MCF 10A (cell line): Measurements from ENCODE around the gene MMAB. TPM values are rescaled to one million over a fixed set of nuclear protein-coding genes. Genes with fewer than 3 reads are reported as not detected.

Source experiments
- BruUV-seq: library from RNA; stranded (reverse); fragments of 400-500 nt; replicated peaks from 2 replicates; lab custom pipeline; 2021; lab: Mats Ljungman, UMichigan
- CTCF ChIA-PET: fragments of 300-600 bp; sonication (Branson Sonifier 250); formaldehyde crosslinking; extraction: SDS; loops from one replicate; lab custom pipeline; 2021; ENCODE audit warnings: antibody characterized with exemption, inconsistent platforms; lab: Yijun Ruan, JAX
- POLR2A ChIA-PET: fragments of 300-600, 350-650 bp; sonication (Branson Sonifier 250); formaldehyde crosslinking; extraction: SDS; loops from one replicate; lab custom pipeline; 2020; ENCODE audit warnings: antibody characterized with exemption, inconsistent platforms; lab: Yijun Ruan, JAX
- DNase-seq: peaks from one replicate; pipeline ENCODE4 v3.0.0-alpha.2; 2018; ENCODE audit not compliant: unreplicated experiment
- H3K27ac Mint-ChIP-seq: one replicate; pipeline ENCODE4 v1.8.0; 2022; ENCODE audit warnings: mild to moderate bottlenecking, low read depth, mixed read lengths; ENCODE audit not compliant: unreplicated experiment
- H3K27me3 Mint-ChIP-seq: one replicate; pipeline ENCODE4 v1.8.0; 2022; ENCODE audit warnings: mixed read lengths; ENCODE audit not compliant: insufficient read depth, unreplicated experiment
- H3K36me3 Mint-ChIP-seq: one replicate; pipeline ENCODE4 v1.8.0; 2022; ENCODE audit warnings: mild to moderate bottlenecking, moderate library complexity, mixed read lengths; ENCODE audit not compliant: insufficient read depth, unreplicated experiment
- H3K4me1 Mint-ChIP-seq: one replicate; pipeline ENCODE4 v1.8.0; 2022; ENCODE audit warnings: mixed read lengths; ENCODE audit not compliant: insufficient read depth, unreplicated experiment
- H3K4me3 Mint-ChIP-seq: one replicate; pipeline ENCODE4 v1.8.0; 2022; ENCODE audit warnings: mild to moderate bottlenecking, moderate library complexity, mixed read lengths; ENCODE audit not compliant: unreplicated experiment
- H3K9me3 Mint-ChIP-seq: one replicate; pipeline ENCODE4 v1.8.0; 2022; ENCODE audit warnings: mixed read lengths; ENCODE audit not compliant: unreplicated experiment
- CTCF ChIP-seq: fragments of 200-600 bp; IDR thresholded peaks from one replicate; pipeline ENCODE4 v1.8.0; 2022; ENCODE audit warnings: antibody characterized with exemption, mild to moderate bottlenecking; ENCODE audit not compliant: unreplicated experiment
- intact Hi-C: fragments of 100-400 bp; cut with micrococcal nuclease; formaldehyde crosslinking; loops from 2 replicates; pipeline ENCODE4 v1.14.1; 2022
- total RNA-seq: library from RNA; stranded (reverse); gene quantifications from 2 replicates; pipeline ENCODE4 v1.2.3, GENCODE V29; 2022

The MMAB gene
- total RNA-seq, 1 experiment from 2014 or later: 59.2 TPM

- ChIA-PET CTCF (interaction anchor here (0.7 to 1.3 kb wide), 4 partner anchors 10 to 74 kb away, joined by 3 to 5 read pairs (median 3); no protein-coding TSS in a partner anchor), POLR2A (no interaction called here)
- no peak for DNase-seq
- TF ChIP-seq CTCF: no peak
- Mint-ChIP-seq H3K36me3 (no peaks in the 10 kb centered on the region), H3K4me3 (no peak overlapping the region), H3K27ac (no peak overlapping the region), H3K27me3 (peaks cover 32% of the 10 kb centered on the region), H3K9me3 (no peaks in the 10 kb centered on the region), H3K4me1 (no peaks in the 10 kb centered on the region)
- intact Hi-C loops: no loop called here
- no TSS peak for BruUV-seq
Measured at GRCh38 chr12:109608793-109609192, 35.5 kb upstream of the MMAB start.

GRCh38 chr12:109608270-109608669 lies 35.0 kb upstream of the MMAB start:
- no peaks in the 10 kb centered on the region for H3K9me3 Mint-ChIP-seq
- intact Hi-C loops: no loop called here
- no TSS peak for BruUV-seq
- no peak for TF ChIP-seq CTCF
- H3K27ac Mint-ChIP-seq: no peak overlapping the region
- no peak for DNase-seq
- H3K36me3 Mint-ChIP-seq: no peaks in the 10 kb centered on the region
- CTCF ChIA-PET: interaction anchor here (1.1 to 1.3 kb wide), 3 partner anchors 10 to 13 kb away, joined by 3 to 5 read pairs (median 4); no protein-coding TSS in a partner anchor
- POLR2A ChIA-PET: no interaction called here
- H3K4me1 Mint-ChIP-seq: no peaks in the 10 kb centered on the region
- H3K4me3 Mint-ChIP-seq: no peak overlapping the region
- H3K27me3 Mint-ChIP-seq: peaks cover 32% of the 10 kb centered on the region

GRCh38 chr12:109607618-109608017 lies 34.3 kb upstream of the MMAB start:
- Mint-ChIP-seq H3K4me3 (no peak overlapping the region), H3K36me3 (no peaks in the 10 kb centered on the region), H3K27ac (no peak overlapping the region), H3K9me3 (no peaks in the 10 kb centered on the region), H3K27me3 (peaks cover 32% of the 10 kb centered on the region), H3K4me1 (no peaks in the 10 kb centered on the region)
- ChIA-PET POLR2A (no interaction called here), CTCF (interaction anchor here (1.1 kb wide), 1 partner anchor 10 kb away, joined by 4 read pairs; no protein-coding TSS in a partner anchor)
- BruUV-seq: no TSS peak
- intact Hi-C loops: no loop called here
- no peak for TF ChIP-seq CTCF
- no peak for DNase-seq

GRCh38 chr12:109606320-109607028 lies 33.2 kb upstream of the MMAB start:
- DNase-seq: no peak
- Mint-ChIP-seq H3K27me3 (peaks cover 32% of the 10 kb centered on the region), H3K4me3 (no peak overlapping the region), H3K36me3 (no peaks in the 10 kb centered on the region), H3K9me3 (no peaks in the 10 kb centered on the region), H3K4me1 (no peaks in the 10 kb centered on the region), H3K27ac (no peak overlapping the region)
- POLR2A ChIA-PET: no interaction called here
- CTCF ChIA-PET: interaction anchor here (1.1 to 1.4 kb wide), 2 partner anchors 9 to 167 kb away, joined by 3 to 6 read pairs; no protein-coding TSS in a partner anchor
- intact Hi-C loops: no loop called here
- no peak for TF ChIP-seq CTCF
- BruUV-seq: no TSS peak
